Measurements from ENCODE around the gene USP32. TPM values are rescaled to one million over a fixed set of nuclear protein-coding genes. Genes with fewer than 3 reads are reported as not detected.

USP32 gene
- total and polyA plus RNA-seq, 2 of the 8 experiments (the other 6 are each of a cell fraction or from before 2014, with no cell fraction given) = 29.6 to 112 TPM

- Histone ChIP-seq H3K23ac (ENCODE audit: insufficient read length) (no peak overlapping the region), H3K14ac (ENCODE audit: insufficient read length) (no peak overlapping the region), H4K20me1 (replicated peaks in 1 of 2; ENCODE audit: control insufficient read depth in 1 of 2, insufficient read depth in 2 of 2, low read length in 2 of 2) (no peaks in the 10 kb centered on the region), H4K91ac (replicated peaks; ENCODE audit: insufficient read length, low read length) (no peak overlapping the region), H3K27me3 (replicated peaks in 1 of 4; ENCODE audit: control insufficient read depth in 3 of 4, extremely low read depth in 1 of 4, insufficient read depth in 3 of 4, low read length in 3 of 4) (no peaks in the 10 kb centered on the region), H3K4me3 (ENCODE audit: extremely low read depth in 1 of 4, insufficient read depth in 2 of 4, low read depth in 3 of 4, low read length in 4 of 4) (no peak overlapping the region), H2AK5ac (ENCODE audit: low read depth, low read length) (no peak overlapping the region), H2BK15ac (ENCODE audit: low read length) (no peak overlapping the region), H4K5ac (ENCODE audit: insufficient read length, low read depth, low read length) (no peak overlapping the region), H3K79me2 (ENCODE audit: control insufficient read depth in 1 of 2, insufficient read depth in 2 of 2, low read length in 2 of 2) (no peaks in the 10 kb centered on the region), H3K9me3 (ENCODE audit: insufficient read depth in 2 of 2, low read depth in 1 of 2, low read length in 1 of 2) (no peaks in the 10 kb centered on the region), H3K56ac (replicated peaks; ENCODE audit: insufficient read length, low read depth, low read length) (no peak overlapping the region), H2BK5ac (ENCODE audit: low read depth, low read length) (no peak overlapping the region), H3K79me1 (ENCODE audit: low read depth, low read length) (no peaks in the 10 kb centered on the region), H4K8ac (ENCODE audit: extremely low read depth, insufficient read depth, low read length) (no peak overlapping the region), H2BK120ac (replicated peaks; ENCODE audit: low read depth, low read length) (no peak overlapping the region), H3K4ac (replicated peaks; ENCODE audit: insufficient read length, low read depth, low read length) (no peak overlapping the region), H3K23me2 (ENCODE audit: low read depth, low read length) (no peaks in the 10 kb centered on the region), H3K9ac (replicated peaks in 1 of 4; ENCODE audit: extremely low read depth in 1 of 4, low read depth in 3 of 4, low read length in 3 of 4) (no peak overlapping the region), H3K27ac (ENCODE audit: low read depth, low read length) (no peak overlapping the region), H3K18ac (ENCODE audit: extremely low read depth, low read length) (no peak overlapping the region), H2BK12ac (ENCODE audit: low read depth, low read length) (no peak overlapping the region), H3K36me3 (ENCODE audit: control insufficient read depth in 2 of 4, insufficient read depth in 4 of 4, low read length in 3 of 4) (peaks cover 0 to 16% (median 7%) of the 10 kb centered on the region in 4 experiments; a peak in 3 of 8 replicates), H2AFZ (ENCODE audit: low read length) (no peak overlapping the region), H3K4me2 (ENCODE audit: insufficient read depth in 1 of 2, low read depth in 2 of 2, low read length in 2 of 2) (no peak overlapping the region), H2BK20ac (ENCODE audit: low read length) (no peak overlapping the region), H3K4me1 (replicated peaks in 1 of 4; ENCODE audit: control insufficient read depth in 3 of 4, insufficient read depth in 4 of 4, low read length in 3 of 4) (no peaks in the 10 kb centered on the region)
- ChIA-PET CTCF (ENCODE audit: partially characterized antibody) (interaction anchor here (0.5 to 2.8 kb wide), 29 partner anchors 10 to 415 kb away, joined by 3 to 12 read pairs (median 3); no protein-coding TSS in a partner anchor), POLR2A (ENCODE audit: partially characterized antibody) (interaction anchor here (0.7 to 1.0 kb wide), 2 partner anchors 40 to 195 kb away, joined by 3 read pairs; no protein-coding TSS in a partner anchor)
- FAIRE-seq (no peak), DNase-seq (ENCODE audit: low read depth in 1 of 2, low spot score in 2 of 2) (no peak)
- 92% methylated on average over 4 of the region's 4 CpGs; no CpG with 5 or more reads in 1 of the 2 experiments for WGBS, 2 experiments (ENCODE audit: extremely low coverage in 1 of 2, insufficient coverage in 1 of 2, insufficient read length in 1 of 2, insufficient replicate concordance in 2 of 2, low coverage in 1 of 2, low lambda C conversion rate in 2 of 2, missing lambda C conversion rate in 1 of 2)
- TF ChIP-seq RAD21 (IDR thresholded peaks at IDR 0.05 in 1 of 2, conservative IDR thresholded peaks at IDR 0.05 in 1 of 2; ENCODE audit: low read depth in 2 of 2, low read length in 2 of 2) (peak; percentile 43 to 46), POLR2A (IDR thresholded peaks at IDR 0.05; ENCODE audit: control extremely low read depth in 1 of 2, low read depth in 2 of 2, low read length in 2 of 2) (no peak), CTCF (IDR thresholded peaks at IDR 0.05; ENCODE audit: control extremely low read depth in 1 of 3, insufficient read depth in 1 of 3, low read depth in 1 of 3, low read length in 3 of 3) (peak in 1 of 3 experiments; percentile 34; a peak in 2 of 4 replicates)
These were observed 160.7 kb downstream of the USP32 start for GRCh38 chr17:60231234-60231633.
